HCT116 (cell line): ENCODE results near the gene MICALL2. TPM values are rescaled to one million over a fixed set of nuclear protein-coding genes. Genes with fewer than 3 reads are reported as not detected.

Experiments used
- ATAC-seq: fragments of 200-7000 bp; cut with Tn5 transposase; 2 replicates; pipeline ENCODE4 v1.9.1; 2020; ENCODE audit warnings: mild to moderate bottlenecking, moderate library complexity
- BruUV-seq: library from RNA; stranded (reverse); fragments of 400-500 nt; replicated peaks from 2 replicates; lab custom pipeline; 2021; lab: Mats Ljungman, UMichigan
- CTCF ChIA-PET: fragments of 300-600 bp; sonication (Branson Sonifier 250); formaldehyde crosslinking; loops from one replicate; lab custom pipeline; 2021; ENCODE audit warnings: antibody characterized with exemption; lab: Charles Lee
- POLR2A ChIA-PET: fragments of 300-600, 350-600 bp; sonication (Branson Sonifier 250); formaldehyde crosslinking; loops from one replicate; lab custom pipeline; 2021; ENCODE audit warnings: antibody characterized with exemption; lab: Charles Lee
- RAD21 ChIA-PET, 2 experiments: fragments of 300-600 bp; sonication (Branson Sonifier 250); formaldehyde crosslinking; loops; one replicate each; lab custom pipeline; 2023; ENCODE audit warnings: low total read pairs in 2 of 2; ENCODE audit not compliant: uncharacterized antibody in 2 of 2, unreplicated experiment in 2 of 2, low non-redundant PET in 1 of 2; lab: Charles Lee
- DNase-seq: peaks from one replicate; pipeline ENCODE4 v3.0.0-alpha.2; 2010; ENCODE audit warnings: low read depth, low spot score
- H2AFZ ChIP-seq: fragments of 200-600 bp; shearing (Covaris generic), sonication (generic); 2 replicates; pipeline ENCODE4 v1.6.1; 2017; ENCODE audit warnings: low read depth, mixed run types, mixed read lengths, antibody characterized with exemption, low read length; ENCODE audit not compliant: poor library complexity, severe bottlenecking
- H3K27ac ChIP-seq: 2 replicates; pipeline ENCODE4 v1.5.1; 2012; ENCODE audit warnings: low read depth, low read length
- H3K27me3 ChIP-seq: fragments of 200-600 bp; sonication (generic); 2 replicates; pipeline ENCODE4 v1.6.1; 2016; ENCODE audit warnings: mixed run types, low read length, mixed read lengths; ENCODE audit not compliant: insufficient read depth
- H3K36me3 ChIP-seq, 2 experiments: fragments of 200-500 bp in 1 of 2; fragments of 200-600 bp in 1 of 2; sonication (Bioruptor generic) in 1 of 2; sonication (generic) in 1 of 2; 2 replicates each; pipeline versions ENCODE4 v1.5.1 to v1.6.1; 2014 to 2016; ENCODE audit warnings: low read length in 2 of 2, inconsistent platforms in 1 of 2, mixed read lengths in 1 of 2, mixed run types in 1 of 2; ENCODE audit not compliant: insufficient read depth in 2 of 2, control insufficient read depth in 1 of 2
- H3K4me1 ChIP-seq, 2 experiments: fragments of 200-600 bp in 1 of 2; sonication (generic) in 1 of 2; 2 replicates each; pipeline versions ENCODE4 v1.5.1 to v1.6.1; 2012 to 2017; ENCODE audit warnings: low read length in 2 of 2, inconsistent platforms in 1 of 2, mild to moderate bottlenecking in 1 of 2, mixed read lengths in 1 of 2, mixed run types in 1 of 2, moderate library complexity in 1 of 2; ENCODE audit not compliant: insufficient read depth in 2 of 2, control insufficient read depth in 1 of 2
- H3K4me2 ChIP-seq: fragments of 200-600 bp; sonication (generic); 2 replicates; pipeline ENCODE4 v1.6.1; 2017; ENCODE audit warnings: mixed run types, low read length, mixed read lengths
- H3K4me3 ChIP-seq, 2 experiments: fragments of 200-600 bp in 1 of 2; sonication (generic) in 1 of 2; replicated peaks in 1 of 2; 2 replicates each; pipeline ENCODE4 v1.5.1; 2011 to 2016; ENCODE audit warnings: low read length in 2 of 2, control low read depth in 1 of 2, low read depth in 1 of 2, mild to moderate bottlenecking in 1 of 2, mixed read lengths in 1 of 2, mixed run types in 1 of 2
- H3K79me2 ChIP-seq: fragments of 200-600 bp; sonication (generic); 2 replicates; pipeline ENCODE4 v1.6.1; 2017; ENCODE audit warnings: mild to moderate bottlenecking, mixed run types, low read length, moderate library complexity, mixed read lengths; ENCODE audit not compliant: insufficient read depth
- H3K9ac ChIP-seq: fragments of 200-600 bp; sonication (generic); 2 replicates; pipeline ENCODE4 v1.6.1; 2016; ENCODE audit warnings: low read length, mixed read lengths
- H3K9me2 ChIP-seq: fragments of 200-600 bp; sonication (generic), shearing (Covaris generic); 2 replicates; pipeline ENCODE4 v1.6.1; 2017; ENCODE audit warnings: mixed run types, mild to moderate bottlenecking, moderate library complexity; ENCODE audit not compliant: insufficient read depth
- H3K9me3 ChIP-seq, 2 experiments: fragments of 200-500 bp in 1 of 2; fragments of 200-600 bp in 1 of 2; sonication (Bioruptor generic) in 1 of 2; sonication (generic) in 1 of 2; 2 replicates each; pipeline ENCODE4 v1.6.1; 2014 to 2017; ENCODE audit warnings: low read length in 2 of 2, mixed read lengths in 2 of 2, inconsistent platforms in 1 of 2, low read depth in 1 of 2, mild to moderate bottlenecking in 1 of 2, mixed run types in 1 of 2, moderate library complexity in 1 of 2; ENCODE audit not compliant: control insufficient read depth in 1 of 2, insufficient read depth in 1 of 2
- H4K20me1 ChIP-seq: fragments of 200-600 bp; sonication (generic), shearing (Covaris generic); 2 replicates; pipeline ENCODE4 v1.6.1; 2017; ENCODE audit warnings: mixed run types, mild to moderate bottlenecking, moderate library complexity; ENCODE audit not compliant: insufficient read depth
- CBX3 ChIP-seq: IDR thresholded peaks from 2 replicates; pipeline ENCODE4 v1.6.1; 2012; ENCODE audit warnings: low read depth
- CEBPB ChIP-seq: IDR thresholded peaks from 2 replicates; pipeline ENCODE4 v1.6.1; 2012; ENCODE audit warnings: low read depth
- ELF1 ChIP-seq: IDR thresholded peaks from 2 replicates; pipeline ENCODE4 v1.6.1; 2012; ENCODE audit warnings: low read depth, borderline replicate concordance
- EZH2 ChIP-seq: fragments of 200-600 bp; sonication (generic); IDR thresholded peaks from 2 replicates; pipeline ENCODE4 v1.6.1; 2017; ENCODE audit warnings: antibody characterized with exemption, mixed run types
- FOSL1 ChIP-seq: IDR thresholded peaks from 2 replicates; pipeline ENCODE4 v1.6.1; 2012; ENCODE audit warnings: low read depth
- JUND ChIP-seq: IDR thresholded peaks from 2 replicates; pipeline ENCODE4 v1.6.1; 2012
- MAX ChIP-seq: IDR thresholded peaks from 2 replicates; pipeline ENCODE4 v1.6.1; 2012
- POLR2AphosphoS5 ChIP-seq: IDR thresholded peaks from 2 replicates; pipeline ENCODE4 v1.6.1; 2011; ENCODE audit warnings: mild to moderate bottlenecking, low read depth, low read length, moderate library complexity
- RAD21 ChIP-seq: IDR thresholded peaks from 2 replicates; pipeline ENCODE4 v1.6.1; 2012; ENCODE audit warnings: low read depth, mild to moderate bottlenecking
- REST ChIP-seq: IDR thresholded peaks from 2 replicates; pipeline ENCODE4 v1.6.1; 2012; ENCODE audit warnings: low read depth
- TCF7L2 ChIP-seq: IDR thresholded peaks from 2 replicates; pipeline ENCODE4 v1.7.0; 2011; ENCODE audit warnings: borderline replicate concordance, inconsistent platforms; ENCODE audit not compliant: insufficient read depth, insufficient read length; ENCODE audit errors: extremely low read depth
- YY1 ChIP-seq: IDR thresholded peaks from 2 replicates; pipeline ENCODE4 v1.6.1; 2011; ENCODE audit warnings: low read length, low read depth, moderate library complexity, mild to moderate bottlenecking; ENCODE audit not compliant: insufficient replicate concordance; ENCODE audit errors: extremely low read depth
- intact Hi-C: fragments of 100-400 bp; cut with micrococcal nuclease; formaldehyde crosslinking; loops from 2 replicates; pipeline ENCODE4 v1.10.0; 2022
- total RNA-seq: library from RNA; stranded (reverse); gene quantifications from one replicate; pipeline ENCODE4 v1.2.1, GENCODE V29; 2021; ENCODE audit not compliant: unreplicated experiment
- TF ChIP-seq, protein P1 (sequence below): IDR thresholded peaks from 2 replicates; pipeline ENCODE4 v1.6.1; 2011; ENCODE audit warnings: mild to moderate bottlenecking, low read length, moderate library complexity; ENCODE audit not compliant: insufficient replicate concordance; ENCODE audit errors: extremely low read depth

The MICALL2 gene
- total RNA-seq, 1 experiment from 2014 or later = 60.7 TPM

- TF ChIP-seq EZH2 (no peak), CEBPB (no peak), FOSL1 (no peak), ELF1 (no peak), CBX3 (no peak), JUND (no peak), MAX (no peak)
These were observed 37.3 kb downstream of the MICALL2 start for GRCh38 chr7:1421946-1422345.

GRCh38 chr7:1421020-1421790 lies 38.1 kb downstream of the MICALL2 start:
- RAD21 ChIA-PET = no interaction called here
- H4K20me1 ChIP-seq = no peaks in the 10 kb centered on the region
- H3K9me3 ChIP-seq = no peaks in the 10 kb centered on the region
- H3K4me1 ChIP-seq = peaks cover 0 to 18% of the 10 kb centered on the region in 2 experiments; a peak in 3 of 4 replicates
- CTCF ChIA-PET = no interaction called here
- H3K79me2 ChIP-seq = no peaks in the 10 kb centered on the region
- no peaks in the 10 kb centered on the region for H3K36me3 ChIP-seq
- no peak for ATAC-seq
- H3K27ac ChIP-seq = no peak overlapping the region
- H3K27me3 ChIP-seq = no peaks in the 10 kb centered on the region
- POLR2A ChIA-PET = no interaction called here
- no peak overlapping the region for H2AFZ ChIP-seq
- BruUV-seq = no TSS peak
- TF ChIP-seq RAD21 = no peak
- no peak for TF ChIP-seq YY1
- TF ChIP-seq REST = no peak
- TF ChIP-seq TCF7L2 = no peak
- TF ChIP-seq POLR2AphosphoS5 = no peak
- no peak for TF ChIP-seq JUND
- TF ChIP-seq CEBPB = no peak
- TF ChIP-seq, protein P1, sequence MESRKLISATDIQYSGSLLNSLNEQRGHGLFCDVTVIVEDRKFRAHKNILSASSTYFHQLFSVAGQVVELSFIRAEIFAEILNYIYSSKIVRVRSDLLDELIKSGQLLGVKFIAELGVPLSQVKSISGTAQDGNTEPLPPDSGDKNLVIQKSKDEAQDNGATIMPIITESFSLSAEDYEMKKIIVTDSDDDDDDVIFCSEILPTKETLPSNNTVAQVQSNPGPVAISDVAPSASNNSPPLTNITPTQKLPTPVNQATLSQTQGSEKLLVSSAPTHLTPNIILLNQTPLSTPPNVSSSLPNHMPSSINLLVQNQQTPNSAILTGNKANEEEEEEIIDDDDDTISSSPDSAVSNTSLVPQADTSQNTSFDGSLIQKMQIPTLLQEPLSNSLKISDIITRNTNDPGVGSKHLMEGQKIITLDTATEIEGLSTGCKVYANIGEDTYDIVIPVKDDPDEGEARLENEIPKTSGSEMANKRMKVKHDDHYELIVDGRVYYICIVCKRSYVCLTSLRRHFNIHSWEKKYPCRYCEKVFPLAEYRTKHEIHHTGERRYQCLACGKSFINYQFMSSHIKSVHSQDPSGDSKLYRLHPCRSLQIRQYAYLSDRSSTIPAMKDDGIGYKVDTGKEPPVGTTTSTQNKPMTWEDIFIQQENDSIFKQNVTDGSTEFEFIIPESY = no peak
- DNase-seq = no peak
- intact Hi-C loops = no loop called here
- no peaks in the 10 kb centered on the region for H3K9me2 ChIP-seq
- H3K9ac ChIP-seq = no peak overlapping the region
- H3K4me2 ChIP-seq = no peak overlapping the region
- H3K4me3 ChIP-seq = no peak overlapping the region

More at GRCh38 chr7:1421946-1422345, 37.3 kb downstream of the MICALL2 start:
- intact Hi-C loops = no loop called here
- Histone ChIP-seq H3K4me2 (no peak overlapping the region), H2AFZ (no peak overlapping the region), H3K4me1 (peaks cover 0 to 18% of the 10 kb centered on the region in 2 experiments; a peak in 3 of 4 replicates), H3K79me2 (no peaks in the 10 kb centered on the region), H4K20me1 (no peaks in the 10 kb centered on the region), H3K36me3 (no peaks in the 10 kb centered on the region), H3K27ac (no peak overlapping the region), H3K9ac (no peak overlapping the region), H3K27me3 (no peaks in the 10 kb centered on the region), H3K9me3 (no peaks in the 10 kb centered on the region), H3K9me2 (no peaks in the 10 kb centered on the region), H3K4me3 (no peak overlapping the region)
- no TSS peak for BruUV-seq
- ChIA-PET RAD21 (no interaction called here), POLR2A (no interaction called here), CTCF (no interaction called here)
- no peak for ATAC-seq
- no peak for DNase-seq
